Suppressor macrophage treated with lipopolysaccharide for 1 hour (primary cell): Measurements from ENCODE around the gene CMTM2.
A peak's percentile ranks its signal among the peaks of the same experiment; 100 is the strongest.

Experiments used
- DNase-seq, 3 donors: peaks; one replicate each; pipeline ENCODE4 v3.0.0-alpha.2; 2020 to 2022

Gene CMTM2, protein sequence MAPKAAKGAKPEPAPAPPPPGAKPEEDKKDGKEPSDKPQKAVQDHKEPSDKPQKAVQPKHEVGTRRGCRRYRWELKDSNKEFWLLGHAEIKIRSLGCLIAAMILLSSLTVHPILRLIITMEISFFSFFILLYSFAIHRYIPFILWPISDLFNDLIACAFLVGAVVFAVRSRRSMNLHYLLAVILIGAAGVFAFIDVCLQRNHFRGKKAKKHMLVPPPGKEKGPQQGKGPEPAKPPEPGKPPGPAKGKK

DNA sequence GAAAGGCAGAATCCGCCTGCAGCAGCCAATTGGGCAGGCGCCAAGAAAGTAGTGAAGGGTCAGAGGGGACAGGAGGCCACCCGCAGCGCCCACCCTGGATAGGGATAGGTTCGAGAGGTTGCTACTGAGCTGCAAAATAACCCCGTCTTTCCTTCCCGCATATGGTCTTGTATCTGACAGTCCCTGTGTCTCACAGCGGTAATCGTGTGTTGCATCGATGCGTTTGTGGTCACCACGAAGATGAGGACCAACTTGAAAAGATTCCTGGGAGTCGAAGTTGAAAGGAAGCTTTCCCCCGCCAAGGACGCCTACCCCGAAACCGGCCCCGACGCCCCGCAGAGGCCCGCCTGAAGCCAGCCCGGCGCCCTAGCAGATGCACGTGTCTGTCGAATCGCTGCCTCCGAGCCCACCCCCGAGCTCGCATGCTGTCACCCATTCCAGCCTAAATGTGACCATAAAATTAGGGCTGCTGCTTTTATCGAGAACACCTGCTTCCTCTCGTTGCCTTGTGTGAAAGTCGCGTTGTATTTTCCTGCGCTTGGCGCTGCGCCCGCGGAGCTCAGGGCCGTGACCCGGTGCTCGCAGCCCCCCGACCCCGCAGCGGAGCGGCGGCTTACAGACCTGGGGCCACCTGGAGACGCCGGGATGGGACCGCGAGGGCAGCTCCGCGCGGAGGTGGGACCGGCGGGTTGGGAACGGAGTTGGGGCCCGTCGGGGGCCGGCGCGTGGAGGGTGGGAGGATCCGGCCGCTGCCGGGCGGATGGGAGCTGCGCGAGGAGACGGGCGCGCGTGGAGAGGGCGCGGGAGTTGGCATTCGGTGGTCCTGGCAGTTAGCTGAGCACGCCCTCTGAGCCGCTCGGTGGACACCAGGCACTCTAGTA lies at the start of gene CMTM2:
TSS of gene CMTM2 (plus strand) at position 813 of the 881 bp plus-strand sequence. CDS start 145 bp downstream, outside the sequence.
- no peak for DNase-seq

DNA sequence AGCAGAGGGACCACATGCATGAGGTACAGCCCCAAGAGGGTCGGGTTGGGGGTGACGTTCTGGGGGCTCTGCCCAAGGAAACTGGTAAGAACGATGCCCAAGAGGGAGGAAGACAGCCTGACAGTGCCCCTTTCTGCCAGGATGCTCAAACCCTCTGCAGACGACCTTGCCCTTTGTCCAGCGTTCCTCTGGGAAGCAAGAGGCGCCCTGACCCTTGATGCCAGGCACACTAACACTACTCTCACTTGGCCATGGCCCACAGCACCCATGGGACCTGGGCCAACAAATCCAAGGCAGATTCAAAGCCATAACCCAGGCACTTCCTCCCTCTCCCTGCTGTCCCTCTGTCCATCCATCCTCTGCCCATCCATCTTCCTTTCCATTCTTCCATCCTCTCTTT lies 49.8 kb upstream of the CMTM2 start:
- DNase-seq = no peak

DNA sequence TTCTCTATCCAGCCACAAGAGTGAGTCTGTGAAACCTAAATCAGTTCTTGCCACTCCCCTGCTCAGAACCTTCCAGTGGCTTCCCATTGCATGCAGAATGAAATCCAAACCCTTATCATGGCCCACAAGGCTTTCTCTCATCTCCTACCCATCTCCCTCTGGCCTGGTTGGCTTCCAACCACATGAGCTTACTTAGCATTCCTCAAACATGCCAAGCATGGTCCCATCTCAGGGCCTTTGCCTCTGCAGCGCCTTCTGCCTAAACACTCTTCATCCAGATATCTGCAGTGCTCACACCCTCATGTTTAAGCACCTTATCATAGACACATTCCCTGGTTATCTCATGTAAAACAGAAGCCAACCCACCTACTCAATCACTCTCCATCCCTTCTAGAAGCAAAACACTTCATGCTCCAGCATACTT lies 44.9 kb upstream of the CMTM2 start:
- DNase-seq = no peak

DNA sequence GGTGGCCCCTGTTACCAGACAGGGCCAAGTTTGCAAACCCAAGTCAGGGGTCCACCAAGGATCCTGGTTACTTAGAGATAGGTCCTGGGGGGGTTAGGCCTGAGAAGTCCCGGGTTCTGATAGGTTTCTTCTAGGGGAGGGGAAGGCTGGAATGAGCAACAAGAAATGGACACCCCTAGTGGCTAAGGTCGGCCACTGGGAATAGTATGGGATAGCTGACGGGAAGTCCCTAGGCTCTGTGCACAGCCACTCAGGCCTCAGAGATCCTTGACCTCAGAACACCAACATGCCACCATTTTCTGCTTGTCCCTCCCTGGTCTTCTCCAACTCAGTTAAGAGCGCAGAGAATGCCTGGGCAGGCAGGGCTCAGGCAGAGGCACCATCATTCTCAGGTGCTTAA lies 42.7 kb upstream of the CMTM2 start:
- no peak for DNase-seq

DNA sequence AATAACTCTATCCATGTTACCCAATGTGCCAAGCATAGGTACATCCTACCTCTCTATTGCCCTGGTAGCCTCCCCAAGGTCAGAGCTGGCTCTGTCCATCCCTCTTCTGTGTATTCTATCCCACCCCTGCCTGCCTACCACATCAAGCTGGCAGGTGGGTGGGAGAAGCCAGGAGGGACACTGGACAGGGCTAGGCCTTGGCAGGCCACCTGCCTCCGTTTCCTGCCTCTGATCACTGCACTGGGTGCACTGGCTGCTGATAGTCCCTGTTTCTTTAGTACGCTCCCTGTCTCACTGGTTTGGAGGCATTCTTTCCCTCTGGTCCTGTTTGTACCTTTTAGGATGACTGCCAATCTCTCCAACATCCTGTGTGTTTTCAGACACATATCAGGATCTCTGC lies 42.0 kb upstream of the CMTM2 start:
- no peak for DNase-seq

DNA sequence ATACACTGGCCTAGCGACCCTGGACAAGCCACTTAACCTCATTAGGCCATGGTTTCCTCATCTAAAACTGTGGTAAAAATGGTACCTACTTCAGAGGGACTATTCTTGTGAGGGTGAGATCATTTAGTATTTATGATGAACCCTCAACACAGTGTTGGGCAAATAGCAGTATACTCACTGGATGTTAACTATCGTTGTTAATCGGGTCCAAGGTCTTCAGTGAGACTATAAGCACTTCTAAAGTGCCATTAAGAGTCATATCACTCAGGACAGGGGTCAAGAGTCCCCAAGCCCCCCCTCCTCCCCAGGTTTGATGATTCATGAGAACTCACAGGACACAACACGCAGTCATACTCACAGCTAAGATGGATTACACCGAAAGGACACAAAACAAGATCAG lies 40.4 kb upstream of the CMTM2 start:
- no peak for DNase-seq

DNA sequence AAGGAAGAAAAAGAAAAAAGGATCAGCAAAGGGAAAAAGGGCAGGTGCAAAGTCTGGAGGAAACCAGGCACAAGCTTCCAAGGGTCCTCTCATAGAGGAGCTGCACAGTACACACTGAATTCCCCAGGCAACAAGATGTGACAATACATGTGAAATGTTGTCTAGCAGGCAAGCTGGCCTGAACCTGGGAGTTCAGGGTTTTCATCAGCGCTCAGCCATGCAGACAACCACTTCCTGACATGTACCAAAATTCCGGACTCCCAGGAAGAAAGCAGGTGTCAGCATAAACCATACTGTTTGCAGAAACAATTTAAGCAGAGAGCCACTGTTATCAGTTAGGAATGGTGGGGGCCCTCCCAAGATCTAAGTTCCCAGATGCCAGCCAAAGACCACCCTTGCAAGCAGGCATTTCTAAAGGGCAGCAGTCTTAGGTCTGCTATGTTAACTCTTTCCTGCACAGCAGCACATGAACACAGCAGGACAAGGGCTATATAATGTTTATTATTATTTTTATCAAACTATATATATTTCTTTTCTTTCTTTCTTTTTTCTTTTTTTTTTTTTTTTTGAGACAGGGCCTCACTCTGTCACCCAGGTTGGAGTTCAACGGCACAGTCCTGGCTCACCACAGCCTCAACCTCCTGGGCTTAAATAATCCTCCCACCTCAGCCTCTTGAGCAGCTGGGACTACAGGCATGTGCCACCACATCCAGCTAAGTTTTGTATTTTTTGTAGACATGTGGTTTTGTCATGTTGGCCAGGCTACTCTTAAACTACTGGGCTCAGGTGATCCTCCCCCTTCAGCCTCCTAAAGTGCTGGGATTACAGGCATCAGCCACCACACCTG lies 39.4 kb upstream of the CMTM2 start:
- DNase-seq = no peak

DNA sequence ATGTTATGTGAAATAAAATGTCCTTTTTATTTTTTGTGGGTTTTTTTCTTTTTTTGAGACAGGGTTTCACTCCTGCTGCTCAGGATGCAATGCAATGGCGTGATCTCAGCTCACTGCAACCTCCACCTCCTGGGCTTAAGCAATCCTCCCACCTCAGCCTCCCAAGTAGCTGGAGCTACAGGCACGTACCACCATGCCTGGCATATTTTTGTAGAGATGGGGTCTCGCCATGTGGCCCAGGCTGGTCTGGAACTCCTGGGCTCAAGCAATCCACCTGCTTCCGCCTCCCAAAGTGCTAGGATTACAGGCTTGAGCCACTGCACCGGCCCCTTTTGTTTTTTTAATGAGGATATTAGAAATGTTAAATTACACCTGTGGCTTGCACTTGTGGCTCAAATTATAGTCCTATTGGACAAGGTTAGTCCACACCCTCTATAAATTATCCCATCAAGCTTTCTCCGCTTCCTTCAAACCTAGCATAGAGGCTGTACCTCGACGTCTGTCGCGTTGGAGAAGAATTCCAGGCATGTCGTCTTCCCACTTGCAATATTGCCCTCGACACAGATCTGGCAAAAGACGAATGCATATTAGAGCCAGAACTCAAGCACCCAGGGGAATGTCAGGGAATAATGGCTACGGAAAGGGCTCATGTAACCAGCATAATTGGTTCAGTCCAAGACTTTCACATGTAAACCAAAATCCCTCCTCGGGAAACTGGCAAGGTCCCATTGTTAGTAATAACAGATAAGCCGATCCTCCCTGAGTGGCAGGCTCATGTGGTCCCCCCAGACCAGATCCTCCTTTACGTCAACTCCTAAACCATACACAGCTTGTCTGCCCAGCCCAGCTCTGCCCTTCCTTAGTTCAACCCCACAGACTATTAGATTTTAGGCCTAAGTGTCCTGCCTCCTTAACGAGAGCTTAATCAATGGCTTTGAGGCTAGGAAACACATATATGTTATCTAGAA lies 37.6 kb upstream of the CMTM2 start:
- no peak for DNase-seq

DNA sequence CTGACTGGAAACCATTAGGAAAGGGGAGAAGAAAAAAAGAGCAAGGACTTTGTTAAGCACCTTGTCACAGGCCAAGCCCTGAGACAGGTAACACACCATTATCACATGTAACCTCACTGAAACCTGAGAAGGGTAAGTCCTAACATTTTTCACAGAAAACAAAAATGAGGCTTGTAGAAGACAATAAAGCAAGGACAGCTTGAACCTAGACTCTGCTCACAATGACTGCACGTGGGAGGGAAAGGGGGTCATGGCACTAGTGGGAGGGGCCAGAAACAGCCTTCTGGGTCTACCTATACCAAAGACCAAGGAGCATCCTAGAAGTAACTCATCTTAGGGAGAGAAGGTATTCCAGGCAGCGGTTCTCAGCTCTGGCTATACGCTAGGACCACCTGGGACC lies 36.9 kb upstream of the CMTM2 start:
- no peak for DNase-seq

DNA sequence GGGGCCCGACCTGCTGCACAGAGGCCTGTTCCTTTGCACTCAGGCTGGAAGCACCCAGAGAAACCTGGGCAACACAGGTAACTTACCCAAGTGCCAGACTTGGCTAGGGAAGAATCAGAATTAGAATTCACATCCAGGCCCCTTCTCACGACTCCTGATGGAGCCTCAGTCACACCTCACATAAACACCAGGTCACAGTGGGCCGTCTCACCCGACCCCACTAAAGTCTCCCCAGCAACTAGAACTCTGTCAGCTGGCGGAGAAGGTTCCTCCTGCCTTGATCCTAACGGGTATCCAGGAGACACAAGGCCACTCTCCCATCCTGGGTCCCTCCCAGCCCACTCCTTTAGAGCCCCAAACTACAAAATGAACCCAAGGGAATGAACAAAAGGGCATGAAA lies 35.7 kb upstream of the CMTM2 start:
- DNase-seq = no peak

DNA sequence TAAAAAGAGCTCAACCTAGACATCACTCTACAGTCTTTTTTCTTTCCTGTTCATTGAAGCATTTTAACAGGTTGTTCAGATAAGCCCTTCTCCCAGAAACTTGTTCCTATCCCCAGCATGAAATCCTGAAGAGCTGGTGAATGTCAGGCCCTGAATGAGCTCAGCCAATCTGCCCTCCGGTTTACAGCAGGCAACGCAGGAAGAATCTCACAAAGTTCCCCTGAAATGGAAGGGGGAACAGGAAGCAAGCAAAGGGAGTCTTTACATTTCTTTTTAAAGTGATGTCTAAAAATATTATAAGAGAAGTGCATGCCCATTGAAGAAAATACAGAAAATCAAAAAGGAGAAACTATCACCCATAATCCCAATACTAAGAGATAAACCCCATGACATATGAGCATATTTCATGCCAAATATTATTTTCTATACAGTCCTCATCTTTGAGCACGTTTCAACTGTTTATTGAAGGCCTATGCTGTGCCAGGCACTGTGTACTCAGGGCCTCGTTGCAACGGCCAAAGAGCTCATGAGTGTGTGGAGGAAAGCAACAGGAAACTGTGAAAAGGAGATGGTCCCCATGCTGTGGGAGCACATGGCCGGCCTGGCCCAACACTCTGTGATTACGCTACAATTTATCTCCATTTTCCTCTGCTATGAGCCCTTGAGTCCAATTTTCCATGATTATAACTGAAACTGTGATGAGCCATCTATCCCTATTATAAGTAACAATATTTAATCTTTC lies 35.1 kb upstream of the CMTM2 start:
- peak; percentile 54 to 56 (median 55) for DNase-seq

DNA sequence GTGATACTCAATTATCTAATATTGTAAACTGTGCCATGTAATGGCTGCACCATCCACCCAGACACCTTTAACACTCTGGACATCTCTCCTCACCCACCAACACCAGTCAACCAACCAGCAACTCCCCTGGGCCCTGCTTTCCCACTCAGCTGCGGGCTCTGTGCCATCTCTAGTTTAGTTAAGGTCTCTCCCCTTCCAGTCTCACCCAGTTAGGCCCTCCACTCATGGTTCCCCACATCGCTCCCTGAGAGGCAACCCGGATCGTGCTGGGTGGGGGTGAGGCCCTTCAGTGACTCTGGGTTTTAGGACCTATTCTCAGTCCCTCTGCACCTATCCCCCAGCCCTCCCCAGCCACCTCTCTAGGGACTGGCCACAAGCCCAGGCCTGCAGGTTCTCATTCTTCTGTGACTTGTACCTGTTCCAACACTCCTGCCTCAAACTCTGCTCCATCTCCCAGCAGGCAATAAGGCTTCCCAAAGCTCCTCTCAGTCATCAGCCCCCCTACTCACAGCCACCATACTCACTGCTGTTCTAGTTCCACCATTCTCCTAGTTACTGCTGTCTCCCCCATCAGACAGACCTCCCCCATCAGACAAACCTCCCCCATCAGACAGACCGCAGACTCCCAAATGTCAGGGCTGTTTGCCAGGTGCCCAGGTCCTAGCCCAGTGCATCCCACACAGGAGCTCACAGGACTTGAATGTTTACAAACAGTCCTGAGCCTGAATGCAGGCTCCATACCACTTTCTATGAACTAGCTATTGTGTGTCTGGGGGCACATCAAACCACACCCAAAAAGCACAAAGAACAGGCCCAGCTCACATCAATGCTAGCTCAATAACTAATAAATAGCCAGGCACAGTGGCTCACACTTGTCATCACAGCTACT lies 31.9 kb upstream of the CMTM2 start:
- DNase-seq = no peak

DNA sequence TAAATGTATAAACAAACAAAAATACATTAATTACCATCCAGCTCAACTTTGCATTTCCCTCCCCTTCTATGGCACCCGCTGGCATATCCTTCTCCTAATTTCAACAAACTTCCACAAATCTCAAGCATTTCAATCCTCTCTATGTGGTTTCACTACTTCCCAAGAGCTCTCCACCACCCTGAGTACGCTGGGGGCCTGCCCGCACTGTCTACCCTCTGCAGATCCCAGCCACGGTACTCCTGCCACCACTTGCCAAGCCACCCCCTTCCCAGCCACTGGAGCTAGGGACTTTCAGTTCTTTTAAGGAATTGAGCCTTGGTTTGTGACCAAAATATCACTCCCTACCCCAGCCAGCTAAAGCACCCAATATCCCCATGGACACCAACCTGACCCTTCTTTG lies 31.2 kb upstream of the CMTM2 start:
- DNase-seq = no peak

DNA sequence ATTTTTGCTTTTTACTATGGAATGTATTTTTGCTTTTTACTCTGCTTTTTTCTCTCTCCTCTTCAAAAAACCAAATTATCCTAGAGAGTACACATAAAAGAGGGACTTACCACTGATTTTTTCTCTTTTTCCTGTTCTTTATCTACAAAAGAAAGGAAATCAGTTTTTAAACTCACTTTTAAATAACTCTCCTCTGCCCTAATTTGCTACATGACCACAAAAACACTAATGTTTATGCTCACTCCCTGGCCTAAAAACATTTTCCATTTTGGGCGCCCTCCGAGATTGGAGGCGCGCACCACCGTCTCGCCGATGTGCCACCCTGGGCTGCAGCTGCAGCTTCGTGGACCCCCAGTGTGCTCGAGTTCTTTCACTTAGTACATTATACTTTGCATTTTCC lies 30.4 kb upstream of the CMTM2 start:
- no peak for DNase-seq

DNA sequence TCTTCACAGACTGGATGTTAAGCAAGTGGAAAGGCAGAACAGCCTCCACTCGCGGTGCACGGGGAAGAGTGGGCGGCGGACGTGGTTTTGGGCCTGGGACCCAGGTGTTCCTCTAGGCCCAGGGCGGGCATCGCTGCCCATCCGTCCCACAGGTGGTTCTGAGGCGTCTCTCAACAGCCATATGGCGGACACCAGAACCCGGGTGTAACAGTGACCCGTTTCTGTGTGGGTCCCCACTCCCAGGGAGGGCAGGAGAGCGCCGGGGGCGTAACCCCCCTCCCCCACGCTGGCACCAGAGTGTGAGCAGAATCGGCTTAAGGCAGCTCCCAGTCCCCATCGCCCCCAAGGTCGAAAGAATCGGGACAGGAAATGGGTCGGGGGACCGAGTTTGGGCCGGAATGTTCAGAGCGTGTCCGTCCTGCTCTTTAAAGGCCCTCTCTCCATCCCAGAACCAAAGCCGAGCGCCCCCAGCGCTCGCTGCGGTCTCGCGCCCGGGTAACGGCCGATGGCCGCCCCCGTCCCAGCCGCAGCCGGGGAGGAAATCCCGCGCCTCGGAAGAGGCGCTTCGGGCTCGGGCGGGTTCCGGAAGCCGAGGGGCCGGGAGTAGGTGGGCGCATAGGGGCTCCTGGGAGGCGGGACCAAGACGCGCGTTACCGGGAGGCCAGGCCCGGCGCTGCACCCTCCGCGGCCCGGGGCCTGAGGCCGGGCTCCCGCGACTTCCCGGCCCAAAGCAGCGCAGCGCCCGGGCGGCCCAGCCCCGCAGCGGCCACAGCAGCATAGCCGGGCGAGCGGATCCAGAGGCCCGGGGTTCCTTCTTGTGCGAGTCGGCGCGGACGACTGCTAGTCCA lies 29.8 kb upstream of the CMTM2 start, which contains the start of gene TK2:
TSS of gene TK2 (minus strand) at position 839 of the 848 bp plus-strand sequence. CDS start at position 778, 61 bp downstream.
- DNase-seq = peak; percentile 71 to 85 (median 73)

DNA sequence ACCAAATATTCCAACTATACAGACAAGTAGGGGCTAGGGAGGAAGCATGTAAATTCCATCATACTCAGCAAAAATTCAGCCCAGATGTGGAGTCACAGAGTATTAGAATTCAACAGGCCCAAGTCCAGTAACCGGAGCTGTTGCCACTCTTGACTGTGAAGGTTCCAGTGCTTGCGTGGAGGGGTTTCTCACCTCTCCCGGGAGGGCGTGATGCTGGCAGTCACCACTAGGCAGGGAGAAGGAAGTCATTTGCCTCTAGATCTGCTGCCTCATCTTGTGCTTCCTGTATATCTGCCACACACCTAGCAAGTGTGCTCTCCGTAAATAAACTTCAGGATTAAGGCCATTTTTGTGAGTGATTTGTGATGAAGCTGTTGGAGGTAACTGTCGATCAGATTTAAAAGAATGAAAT lies 27.9 kb upstream of the CMTM2 start:
- DNase-seq = peak; percentile 61 to 73 (median 71)

DNA sequence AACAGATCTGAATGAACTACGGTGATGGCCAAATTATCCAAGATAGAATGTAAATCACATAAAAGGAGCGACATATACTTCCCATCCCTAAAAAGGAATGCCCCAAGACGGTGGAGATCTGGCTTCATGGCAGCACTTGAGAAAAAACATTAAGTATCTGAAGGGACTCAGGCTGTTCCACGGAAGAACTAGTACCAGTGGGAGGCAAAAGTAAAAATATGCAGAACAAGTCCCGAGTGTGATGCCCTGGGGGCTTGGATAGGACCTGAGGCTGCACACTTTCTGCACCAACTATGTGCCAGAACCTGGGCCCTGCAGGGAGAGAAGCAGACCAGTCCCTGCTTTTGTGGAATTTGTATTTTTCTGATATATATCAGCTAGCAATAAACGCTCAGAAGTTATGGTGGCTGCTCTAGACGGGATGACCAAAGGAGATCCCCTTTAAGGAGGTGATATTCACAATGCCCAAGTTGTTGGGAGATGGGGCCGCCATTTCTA lies 27.4 kb upstream of the CMTM2 start:
- no peak for DNase-seq

DNA sequence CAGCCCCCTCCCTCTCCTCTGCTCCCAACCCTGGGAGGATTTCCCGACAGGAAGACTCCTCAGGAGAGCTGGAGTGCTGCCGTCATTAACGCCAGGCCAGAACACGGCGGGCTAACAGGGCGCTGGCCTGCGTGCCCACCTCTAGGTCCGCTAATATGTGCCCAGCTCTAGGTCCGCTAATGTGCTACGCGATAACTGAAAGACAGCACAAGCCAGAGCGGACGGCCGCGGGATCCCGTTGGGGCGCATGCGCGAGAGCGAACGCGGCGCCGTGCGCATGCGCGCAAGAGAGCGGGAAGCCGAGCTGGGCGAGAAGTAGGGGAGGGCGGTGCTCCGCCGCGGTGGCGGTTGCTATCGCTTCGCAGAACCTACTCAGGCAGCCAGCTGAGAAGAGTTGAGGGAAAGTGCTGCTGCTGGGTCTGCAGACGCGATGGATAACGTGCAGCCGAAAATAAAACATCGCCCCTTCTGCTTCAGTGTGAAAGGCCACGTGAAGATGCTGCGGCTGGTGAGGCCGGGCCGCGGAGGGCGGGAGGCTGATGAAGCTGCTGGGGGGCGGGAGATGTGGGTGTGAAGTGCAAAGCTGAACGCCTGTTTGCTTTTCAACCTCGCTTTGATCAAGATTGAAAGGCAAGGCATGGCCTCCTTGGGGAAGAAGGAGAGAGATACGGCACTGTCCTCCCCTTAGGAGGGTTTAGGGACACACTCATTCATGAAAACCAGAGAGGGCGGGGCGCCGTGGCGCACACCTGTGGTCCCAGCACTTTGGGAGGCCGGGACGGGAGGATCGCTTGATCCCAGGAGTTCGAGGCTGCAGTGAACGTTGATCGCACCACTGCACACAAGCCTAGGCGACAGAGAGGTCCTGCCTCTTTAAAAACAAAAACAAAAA lies 26.7 kb upstream of the CMTM2 start, which contains the start of gene CKLF:
TSS of gene CKLF (plus strand) at position 291 of the 892 bp plus-strand sequence. CDS start at position 431, 140 bp downstream.
- DNase-seq = peak; percentile 94 to 97 (median 96)
